SIG-M5 treated with dmso at 0.1 percent for 504 hours (cell line): ENCODE results near the gene PALMD.

Experiments used
- DNase-seq: peaks from one replicate; lab custom pipeline; 2025; ENCODE audit not compliant: unreplicated experiment; lab: John Stamatoyannopoulos, UW

The PALMD gene

DNA sequence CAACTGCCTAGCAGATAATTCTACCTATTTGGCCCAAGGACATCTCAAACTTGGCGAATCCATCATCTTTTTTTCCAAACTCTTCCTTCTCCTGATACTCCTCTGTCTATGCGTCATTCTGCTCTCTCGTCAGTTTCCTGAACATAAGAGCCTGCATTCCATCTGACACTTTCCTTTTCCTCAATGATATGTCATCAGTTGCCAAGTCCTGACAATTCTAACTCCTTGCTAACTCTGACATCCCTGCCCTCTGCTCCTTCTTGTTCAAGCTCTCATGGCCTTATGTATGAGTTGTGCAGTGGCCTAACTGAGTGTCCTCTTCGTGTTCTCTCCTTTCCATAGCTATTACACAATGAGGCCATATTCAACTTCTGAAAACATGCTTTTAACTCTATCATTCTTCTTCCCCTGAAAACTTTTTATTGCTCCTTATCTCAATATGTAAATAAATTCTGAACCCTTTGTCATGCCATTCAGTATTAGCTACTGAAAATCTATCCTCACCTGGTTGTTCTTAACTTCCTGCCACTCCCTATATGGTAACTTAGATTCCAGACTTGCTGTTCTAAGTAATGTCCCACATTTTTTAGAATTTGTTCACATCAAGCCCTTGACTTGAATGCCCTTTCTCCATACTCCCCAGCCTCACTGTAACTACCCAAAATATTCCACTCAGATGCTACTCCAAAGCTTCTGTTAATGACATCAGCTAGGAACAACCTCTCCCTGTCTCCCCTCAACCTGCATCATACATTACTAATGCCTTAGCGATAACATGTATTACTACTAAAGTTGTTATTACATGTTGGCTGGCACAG lies 11.5 kb downstream of the PALMD start:
- DNase-seq = no peak

- no peak for DNase-seq
These were observed 12.0 kb downstream of the PALMD start for GRCh38 chr1:99658031-99658290.

- DNase-seq = peak; percentile 38
These were observed 13.9 kb downstream of the PALMD start for GRCh38 chr1:99659755-99660210.

- no peak for DNase-seq
These were observed 14.6 kb downstream of the PALMD start for GRCh38 chr1:99660496-99660895.

DNA sequence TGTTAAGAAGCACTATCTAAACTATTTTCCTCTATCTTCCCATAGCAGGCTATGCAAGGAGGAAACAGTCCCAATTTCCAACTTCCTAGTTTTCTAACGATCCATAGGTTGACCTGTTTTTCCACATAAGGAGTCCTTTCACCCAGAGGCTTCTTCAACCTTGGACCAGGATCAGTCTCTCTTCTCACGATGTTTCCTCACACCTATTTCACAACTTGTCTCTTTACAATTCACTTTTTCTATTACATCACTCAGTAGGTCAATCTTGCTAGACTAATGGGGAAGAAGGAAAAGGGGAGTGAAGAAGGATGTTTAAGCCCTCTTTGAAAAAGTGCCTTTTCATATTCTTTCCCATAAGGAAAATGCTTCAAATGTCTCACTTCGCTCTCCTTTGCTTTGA lies 15.9 kb downstream of the PALMD start:
- peak; percentile 17 for DNase-seq

- no peak for DNase-seq
These were observed 16.7 kb downstream of the PALMD start for GRCh38 chr1:99662539-99663080.

DNA sequence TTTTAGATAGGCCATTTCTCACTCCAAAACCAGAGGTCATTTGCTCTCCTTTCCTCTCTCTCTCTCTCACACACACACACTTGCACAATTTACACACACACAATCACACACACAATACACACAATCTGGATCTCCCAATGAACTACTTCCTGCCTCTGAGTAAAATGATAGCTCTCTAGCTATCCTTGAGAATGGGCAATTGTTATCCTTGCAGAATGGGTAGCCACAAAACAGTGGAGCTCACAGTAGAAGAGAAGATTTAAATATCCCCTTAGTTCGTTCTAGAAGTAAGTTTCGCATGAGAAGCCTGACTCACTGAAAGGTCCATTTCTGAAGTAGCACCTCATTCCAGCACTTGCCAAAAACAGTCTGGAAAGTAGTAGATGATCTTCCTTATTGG lies 17.6 kb downstream of the PALMD start:
- no peak for DNase-seq

GRCh38 chr1:99665212-99665611 lies 19.3 kb downstream of the PALMD start:
- DNase-seq = no peak

GRCh38 chr1:99669376-99669775 lies 23.5 kb downstream of the PALMD start:
- no peak for DNase-seq

DNA sequence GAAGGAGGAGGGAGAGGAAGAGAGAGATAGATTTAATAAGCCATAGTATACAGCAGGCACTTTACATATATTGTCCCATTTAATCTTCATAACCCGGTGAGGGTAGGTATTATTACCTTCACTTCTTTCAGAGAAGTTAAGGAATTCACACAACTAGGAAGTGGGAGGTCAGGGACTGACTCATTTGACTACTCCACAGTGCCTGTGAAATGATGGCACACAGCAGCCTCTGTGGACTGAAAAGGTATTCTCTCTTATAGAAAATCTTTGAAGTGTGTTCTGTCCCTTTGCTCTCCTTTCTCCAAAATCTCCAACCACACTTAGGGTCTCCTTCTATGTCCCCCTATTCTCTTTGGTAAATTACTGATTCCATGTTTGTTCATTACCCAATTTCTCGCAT lies 23.9 kb downstream of the PALMD start:
- DNase-seq = no peak

DNA sequence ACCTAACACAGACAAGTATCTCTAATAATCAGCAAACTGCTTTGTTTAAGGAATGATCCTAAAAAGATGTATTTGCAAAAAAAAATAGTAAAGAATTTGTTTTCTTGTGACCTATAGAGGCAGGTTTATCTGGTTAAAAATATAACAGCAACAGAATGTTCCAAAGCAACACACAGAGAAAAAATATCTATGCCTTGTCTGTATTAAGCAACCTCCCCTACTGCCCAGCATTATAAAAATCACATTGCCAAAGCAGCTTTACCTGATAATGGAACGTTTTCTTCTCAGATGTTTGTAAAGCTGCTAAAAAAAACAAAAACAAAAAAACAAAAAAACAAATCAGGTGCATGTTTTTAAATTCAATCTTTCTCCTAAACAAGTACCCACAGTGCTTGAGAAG lies 24.7 kb downstream of the PALMD start:
- DNase-seq = no peak

GRCh38 chr1:99672038-99672437 lies 26.1 kb downstream of the PALMD start:
- DNase-seq = no peak

DNA sequence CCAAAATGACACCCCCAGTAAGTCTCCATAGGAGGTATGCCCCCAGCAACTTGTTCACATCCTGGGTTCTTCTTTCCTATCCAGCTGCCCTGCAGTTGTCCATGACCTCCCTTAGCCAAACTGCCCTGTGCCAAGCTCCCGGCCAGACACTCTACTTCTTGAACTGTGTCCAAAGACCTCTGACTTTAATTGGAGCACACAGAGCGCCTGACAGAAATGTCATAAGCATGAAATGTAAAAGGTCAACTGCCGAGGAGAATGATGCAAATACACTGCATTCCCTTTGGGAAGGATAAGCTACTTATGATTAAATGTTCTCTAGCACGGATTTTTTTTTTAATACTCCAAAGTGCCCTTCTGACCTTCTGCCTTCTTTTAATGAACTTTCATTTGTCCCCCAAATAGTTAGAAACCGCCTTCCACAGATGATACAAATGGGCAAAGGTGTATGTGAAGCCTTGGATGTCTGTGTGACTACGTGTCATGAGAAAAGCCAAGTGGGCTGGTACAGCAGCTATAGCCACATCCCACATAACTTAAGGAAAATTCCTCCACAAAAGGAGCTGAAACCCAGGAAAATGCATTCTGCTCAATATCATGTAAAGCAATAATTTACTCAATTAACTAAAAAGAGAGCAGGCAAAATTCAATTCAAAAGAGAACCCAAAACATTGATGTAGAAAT lies 26.8 kb downstream of the PALMD start:
- DNase-seq = no peak

GRCh38 chr1:99673315-99673714 lies 27.4 kb downstream of the PALMD start:
- no peak for DNase-seq

GRCh38 chr1:99674115-99675064 lies 28.5 kb downstream of the PALMD start:
- no peak for DNase-seq

GRCh38 chr1:99675292-99675691 lies 29.4 kb downstream of the PALMD start:
- DNase-seq = no peak

DNA sequence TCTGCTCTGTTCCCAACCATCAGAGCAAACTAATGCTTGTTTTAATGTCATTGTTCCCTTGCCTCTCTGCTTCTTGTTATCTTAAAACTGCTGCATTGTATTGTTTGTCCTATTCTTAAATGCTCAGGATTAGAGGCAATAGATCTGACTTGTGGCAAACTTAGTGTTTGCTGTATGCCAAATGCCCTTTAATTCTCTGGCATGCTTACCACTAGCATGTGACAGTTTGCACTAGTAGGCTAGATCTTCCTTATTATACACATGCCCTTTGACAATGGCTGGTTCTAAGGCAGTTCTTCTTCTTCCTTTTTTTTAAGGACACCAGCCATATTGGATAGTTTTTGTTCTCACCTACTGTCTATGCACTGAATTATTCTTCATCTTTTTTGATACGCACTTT lies 30.1 kb downstream of the PALMD start:
- DNase-seq = no peak

DNA sequence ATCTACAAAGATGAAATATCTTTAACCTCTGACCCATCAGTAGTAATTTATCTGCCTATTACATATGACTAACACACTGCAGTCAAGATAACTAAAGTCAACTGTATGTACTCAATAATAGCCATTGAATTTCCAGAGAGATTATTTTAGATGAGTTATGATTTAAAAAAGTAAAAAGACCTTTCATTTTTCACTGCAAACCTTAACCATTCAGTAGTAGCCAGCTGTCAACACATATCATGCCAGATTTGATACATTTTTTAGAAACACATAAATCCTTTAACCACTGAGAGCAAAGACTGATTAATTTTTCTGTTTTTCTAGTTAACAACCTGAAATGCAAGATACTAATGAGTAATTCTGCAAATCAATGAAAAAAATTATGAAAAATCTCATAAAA lies 31.0 kb downstream of the PALMD start:
- DNase-seq = no peak

DNA sequence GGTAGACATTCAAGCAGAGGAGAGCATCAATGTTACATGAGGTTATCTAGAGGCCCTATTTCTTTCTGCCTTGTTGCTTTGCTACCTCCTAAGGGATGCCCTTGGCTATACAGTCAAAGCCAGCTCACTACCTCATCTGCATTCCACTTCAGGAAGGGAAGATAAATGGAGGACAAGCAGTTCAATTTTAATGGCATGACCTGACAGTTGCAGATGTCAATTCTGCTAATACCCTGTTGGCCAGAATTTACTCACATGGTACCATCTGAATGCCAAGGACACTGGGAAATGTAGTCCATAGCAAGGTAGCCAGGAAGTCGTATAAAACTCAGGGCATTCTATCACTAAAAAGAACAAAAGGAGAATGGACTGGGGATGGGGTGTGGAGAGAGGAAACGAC lies 31.5 kb downstream of the PALMD start:
- DNase-seq = no peak

GRCh38 chr1:99680270-99680669 lies 34.4 kb downstream of the PALMD start:
- no peak for DNase-seq

- no peak for DNase-seq
These were observed 35.7 kb downstream of the PALMD start for GRCh38 chr1:99681583-99681982.
